Peyer's patch (tissue), 4 donors: ENCODE data around the gene C1orf167.

Source experiments
- POLR2A ChIP-seq, 2 donors: fragments of 450-650 bp; IDR thresholded peaks; one replicate each; pipeline ENCODE4 v1.5.1; 2017; ENCODE audit warnings: antibody characterized with exemption in 2 of 2, mild to moderate bottlenecking in 2 of 2, moderate library complexity in 2 of 2
- TF ChIP-seq, protein P1 (sequence below), 6 experiments: fragments of 450-650 bp in 4 of 6; fragments of 200-600 bp in 2 of 6; sonication (generic) in 1 of 6; IDR thresholded peaks; one replicate each; pipeline ENCODE4 v1.5.1; 2017 to 2019; ENCODE audit warnings: antibody characterized with exemption in 6 of 6, mild to moderate bottlenecking in 3 of 6, moderate library complexity in 1 of 6

DNA sequence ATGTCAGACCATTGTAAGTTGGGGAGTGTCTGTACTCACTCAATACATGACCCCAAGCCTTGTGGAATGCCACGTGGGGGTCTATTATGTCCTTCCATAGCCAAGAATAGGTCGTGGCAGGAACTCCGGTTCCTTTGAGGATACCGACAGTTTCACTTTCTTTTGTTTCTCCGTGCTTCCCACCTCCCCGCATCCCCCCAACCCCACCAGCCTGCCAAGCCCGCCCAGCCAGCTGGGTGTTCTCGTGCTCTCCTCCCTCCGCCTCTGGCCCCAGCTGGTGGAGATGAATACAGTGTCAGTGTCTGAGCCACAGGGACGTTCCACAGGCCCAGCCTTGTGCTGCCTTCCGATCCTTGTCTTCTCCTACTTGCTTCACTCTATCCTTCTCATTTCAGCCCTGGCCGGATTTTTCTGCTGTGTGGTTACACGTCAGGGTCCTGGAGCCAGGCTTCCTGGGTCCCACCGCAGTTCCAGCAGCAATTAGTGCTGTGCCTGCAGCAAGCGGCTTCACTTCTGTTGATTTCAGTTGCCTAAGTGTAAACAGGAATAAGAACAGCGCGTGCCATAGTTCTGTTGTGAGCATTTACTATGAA is 30.2 kb upstream of the C1orf167 start:
- TF ChIP-seq, protein P1, sequence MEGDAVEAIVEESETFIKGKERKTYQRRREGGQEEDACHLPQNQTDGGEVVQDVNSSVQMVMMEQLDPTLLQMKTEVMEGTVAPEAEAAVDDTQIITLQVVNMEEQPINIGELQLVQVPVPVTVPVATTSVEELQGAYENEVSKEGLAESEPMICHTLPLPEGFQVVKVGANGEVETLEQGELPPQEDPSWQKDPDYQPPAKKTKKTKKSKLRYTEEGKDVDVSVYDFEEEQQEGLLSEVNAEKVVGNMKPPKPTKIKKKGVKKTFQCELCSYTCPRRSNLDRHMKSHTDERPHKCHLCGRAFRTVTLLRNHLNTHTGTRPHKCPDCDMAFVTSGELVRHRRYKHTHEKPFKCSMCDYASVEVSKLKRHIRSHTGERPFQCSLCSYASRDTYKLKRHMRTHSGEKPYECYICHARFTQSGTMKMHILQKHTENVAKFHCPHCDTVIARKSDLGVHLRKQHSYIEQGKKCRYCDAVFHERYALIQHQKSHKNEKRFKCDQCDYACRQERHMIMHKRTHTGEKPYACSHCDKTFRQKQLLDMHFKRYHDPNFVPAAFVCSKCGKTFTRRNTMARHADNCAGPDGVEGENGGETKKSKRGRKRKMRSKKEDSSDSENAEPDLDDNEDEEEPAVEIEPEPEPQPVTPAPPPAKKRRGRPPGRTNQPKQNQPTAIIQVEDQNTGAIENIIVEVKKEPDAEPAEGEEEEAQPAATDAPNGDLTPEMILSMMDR (IDR thresholded peaks at IDR 0.05), result no peak
- TF ChIP-seq POLR2A (IDR thresholded peaks at IDR 0.05), result no peak
